GM21786 (cell line): ENCODE data around the gene C9orf78.

ENCODE experiments used
- ATAC-seq: cut with Tn5 transposase; IDR thresholded peaks from one replicate; pipeline ENCODE4 v1.9.1; 2021; ENCODE audit not compliant: unreplicated experiment

Gene C9orf78

DNA sequence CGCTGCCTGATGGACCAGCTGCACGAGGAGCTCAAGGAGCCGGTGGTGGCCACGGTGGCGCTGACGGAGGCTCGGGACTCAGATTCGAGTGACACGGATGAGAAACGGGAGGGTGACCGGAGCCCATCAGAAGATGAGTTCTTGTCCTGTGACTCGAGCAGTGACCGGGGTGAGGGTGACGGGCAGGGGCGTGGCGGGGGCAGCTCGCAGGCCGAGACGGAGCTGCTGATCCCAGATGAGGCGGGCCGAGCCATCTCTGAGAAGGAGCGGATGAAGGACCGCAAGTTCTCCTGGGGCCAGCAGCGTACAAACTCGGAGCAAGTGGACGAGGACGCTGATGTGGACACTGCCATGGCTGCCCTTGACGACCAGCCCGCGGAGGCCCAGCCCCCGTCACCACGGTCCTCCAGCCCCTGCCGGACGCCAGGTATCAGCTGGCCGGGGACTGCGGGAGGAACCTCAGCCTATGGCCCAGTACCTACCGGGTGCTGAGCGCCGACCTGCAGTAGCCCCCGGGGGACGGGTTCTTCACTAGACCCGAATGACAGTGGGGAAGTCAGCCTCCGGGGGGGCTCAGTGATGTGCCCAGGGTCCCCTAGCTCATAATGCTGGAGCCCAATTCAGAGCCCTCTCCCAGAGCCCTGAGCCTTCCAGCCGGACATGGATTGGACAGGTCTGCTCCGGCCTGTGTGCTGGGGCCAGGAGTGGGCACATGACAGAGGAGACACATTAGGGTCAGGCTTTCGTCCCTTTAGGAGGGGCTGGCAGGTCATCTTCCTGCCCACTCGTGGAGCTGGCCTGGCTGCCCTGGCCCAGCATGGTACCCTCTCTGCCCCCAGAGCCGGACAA lies 33.2 kb upstream of the C9orf78 start:
- no peak for ATAC-seq

- ATAC-seq, result no peak
These were observed 32.3 kb upstream of the C9orf78 start for GRCh38 chr9:129867136-129868022.

DNA sequence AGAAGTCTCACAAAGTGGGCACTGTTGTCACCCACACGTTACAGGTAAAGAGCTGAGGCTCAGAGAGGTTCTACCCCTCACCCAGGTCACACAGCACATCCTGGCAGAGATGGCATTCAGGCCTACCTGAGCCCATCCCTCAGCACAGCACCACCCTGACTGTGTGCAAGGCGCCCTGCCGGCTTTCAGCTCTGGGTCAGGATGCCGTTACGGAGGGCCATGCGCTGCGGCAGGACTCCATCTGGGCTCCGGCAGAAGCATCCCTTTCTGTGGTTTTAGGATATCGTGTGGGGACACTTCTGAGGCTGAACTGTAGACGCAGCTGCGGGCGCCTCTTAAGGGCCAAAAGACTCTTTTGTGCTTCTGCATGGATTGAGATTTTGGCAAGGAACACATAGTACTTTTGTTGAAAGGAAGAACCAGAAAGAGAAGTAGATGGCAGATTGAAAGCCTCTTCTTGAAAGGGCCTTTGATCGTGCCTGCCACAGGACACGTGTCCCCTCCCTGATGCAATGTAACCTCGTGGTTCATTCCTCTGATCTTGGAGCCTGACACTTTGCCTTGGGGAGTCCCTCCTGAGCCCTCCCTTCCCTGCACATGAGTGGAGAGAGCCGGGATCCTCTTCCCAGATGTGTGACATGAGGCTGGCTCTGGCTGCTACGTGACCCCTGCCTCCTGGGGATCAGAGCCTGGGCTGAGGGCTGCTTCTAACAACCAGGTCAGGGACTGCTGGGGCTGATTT lies 31.5 kb upstream of the C9orf78 start:
- no peak for ATAC-seq

GRCh38 chr9:129865668-129866320 lies 30.7 kb upstream of the C9orf78 start:
- no peak for ATAC-seq

DNA sequence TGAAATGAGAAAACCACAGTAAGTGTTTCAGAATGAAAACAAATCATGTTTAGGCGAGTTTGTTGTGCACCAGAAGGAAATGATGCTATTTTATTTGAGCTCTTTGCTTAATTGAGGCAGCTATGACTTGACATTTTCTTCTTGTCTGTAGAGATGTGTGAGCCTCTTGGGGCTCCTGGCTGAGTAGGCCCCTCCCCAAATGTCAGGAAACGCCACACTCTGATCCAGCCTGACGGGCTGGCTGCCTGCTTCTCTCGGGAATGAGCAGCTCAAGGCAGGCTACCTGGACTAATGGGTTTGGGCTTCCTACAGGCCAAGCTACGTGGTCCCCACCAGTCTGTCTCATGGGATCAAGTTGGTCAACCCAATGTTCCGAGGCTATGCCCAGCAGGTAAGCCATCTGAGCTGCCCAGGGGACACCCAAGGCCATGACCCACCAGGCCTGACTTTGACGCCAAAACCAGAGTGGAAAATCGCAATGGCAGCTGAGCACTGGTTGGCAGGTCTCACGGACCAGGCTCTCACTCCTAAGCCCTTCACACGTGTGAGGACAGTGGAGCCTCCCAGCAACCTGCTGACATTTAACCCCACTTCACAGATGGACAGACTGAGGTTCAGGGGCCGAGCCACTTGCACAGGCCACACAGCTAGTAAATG lies 30.0 kb upstream of the C9orf78 start:
- ATAC-seq, result no peak

GRCh38 chr9:129863059-129863690 lies 28.1 kb upstream of the C9orf78 start:
- no peak for ATAC-seq

GRCh38 chr9:129861447-129861827 lies 26.4 kb upstream of the C9orf78 start:
- no peak for ATAC-seq

- no peak for ATAC-seq
These were observed 25.8 kb upstream of the C9orf78 start for GRCh38 chr9:129860653-129861446.

DNA sequence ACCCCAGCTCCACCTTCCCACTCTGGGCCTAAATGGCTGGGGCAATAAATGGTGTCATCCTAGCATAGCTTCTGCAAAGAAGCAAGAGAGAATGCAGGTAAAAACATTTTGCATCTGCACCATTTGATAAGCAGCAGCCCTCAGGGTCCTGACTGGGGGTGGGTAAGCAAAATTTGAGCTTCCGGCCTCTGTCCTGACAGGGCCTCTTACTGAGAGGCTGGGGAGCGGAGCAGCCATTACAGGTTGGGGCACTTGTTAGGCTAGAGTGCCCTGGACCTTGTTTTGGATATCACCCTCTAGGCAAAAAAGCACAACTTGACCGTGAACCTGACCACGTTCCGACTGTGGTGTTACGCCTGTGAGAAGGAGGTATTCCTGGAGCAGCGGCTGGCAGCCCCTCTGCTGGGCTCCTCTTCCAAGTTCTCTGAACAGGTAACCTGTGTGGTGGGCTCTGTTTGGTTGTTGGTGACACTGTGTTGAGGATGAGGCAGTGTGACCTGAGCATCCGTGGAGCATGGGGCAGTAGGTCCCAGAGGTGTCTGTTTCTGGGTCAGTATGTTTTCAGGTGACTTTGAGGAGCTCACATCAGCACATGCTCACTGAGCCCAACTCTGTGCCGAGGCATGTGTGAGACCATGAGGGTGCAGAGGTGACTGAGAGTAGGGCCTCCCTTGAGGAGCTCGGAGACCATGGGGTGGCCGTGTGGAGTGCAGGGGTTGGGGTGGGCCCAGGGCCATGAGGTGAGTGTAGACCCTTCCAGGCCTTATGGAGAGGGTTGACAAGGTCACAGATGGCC lies 23.3 kb upstream of the C9orf78 start:
- ATAC-seq, result no peak

DNA sequence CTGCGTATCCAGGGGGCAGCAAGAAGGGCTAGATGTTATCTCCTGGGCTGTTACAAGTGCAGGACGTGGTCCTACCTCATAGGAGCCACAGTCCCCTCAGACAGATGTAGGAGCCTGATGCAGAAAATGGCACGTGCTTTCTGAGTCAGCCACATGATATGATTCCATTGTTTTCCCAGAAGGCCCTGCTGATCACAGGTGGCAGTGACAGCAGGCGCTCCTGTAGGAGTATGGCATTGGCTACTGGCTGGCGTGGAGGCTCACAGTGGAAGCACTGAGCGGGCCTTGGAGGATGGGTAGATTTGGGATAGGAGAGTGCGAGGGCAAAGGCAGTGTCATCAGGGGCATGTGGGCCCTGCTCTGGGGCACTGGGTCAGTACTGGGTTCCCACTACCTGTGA lies 22.1 kb upstream of the C9orf78 start:
- no peak for ATAC-seq

DNA sequence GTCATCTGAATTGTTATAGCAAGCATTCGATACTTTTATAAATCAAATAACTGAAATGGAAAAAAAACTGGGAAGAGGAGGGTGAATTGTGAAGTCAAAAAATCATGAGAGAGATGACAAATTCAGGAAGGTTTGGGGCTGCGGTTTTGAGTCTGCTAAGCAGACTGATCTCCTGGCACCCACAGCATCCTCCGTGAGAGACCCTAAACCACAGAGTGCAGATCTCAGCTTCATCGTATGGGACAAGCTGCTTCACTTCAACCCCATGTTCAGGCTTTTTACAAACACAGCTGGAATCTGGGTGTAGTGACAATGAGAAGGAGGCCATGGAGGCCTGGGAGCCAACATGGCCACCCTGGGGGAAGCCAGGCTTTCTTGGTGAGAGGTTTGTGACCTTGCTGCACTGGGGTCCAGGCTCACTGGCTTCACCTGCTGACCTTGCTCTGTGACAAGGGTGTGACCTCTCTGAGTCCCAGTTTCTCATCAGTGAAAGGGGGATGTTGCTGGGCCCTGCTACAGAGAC lies 19.6 kb upstream of the C9orf78 start:
- ATAC-seq, result no peak

DNA sequence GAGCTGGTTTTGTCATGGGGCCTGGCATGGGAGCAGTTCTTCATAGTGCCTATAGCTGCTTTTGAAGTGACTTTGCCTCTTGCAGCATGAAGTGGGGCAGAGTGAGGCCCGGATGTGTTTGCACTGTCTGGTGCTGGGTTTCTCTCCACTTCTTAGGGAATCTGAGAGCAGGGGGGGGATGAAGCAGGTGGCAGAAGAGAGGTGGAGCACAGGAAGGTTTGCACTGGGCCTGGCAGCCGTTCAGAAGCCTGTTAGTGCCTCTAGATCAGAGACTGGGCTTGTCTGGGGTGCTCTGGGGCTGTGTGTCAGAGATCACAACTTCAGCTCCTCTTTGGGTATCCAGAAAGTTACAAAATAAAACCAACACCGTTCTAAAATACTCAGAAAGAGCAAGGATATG lies 18.5 kb upstream of the C9orf78 start:
- ATAC-seq, result no peak

DNA sequence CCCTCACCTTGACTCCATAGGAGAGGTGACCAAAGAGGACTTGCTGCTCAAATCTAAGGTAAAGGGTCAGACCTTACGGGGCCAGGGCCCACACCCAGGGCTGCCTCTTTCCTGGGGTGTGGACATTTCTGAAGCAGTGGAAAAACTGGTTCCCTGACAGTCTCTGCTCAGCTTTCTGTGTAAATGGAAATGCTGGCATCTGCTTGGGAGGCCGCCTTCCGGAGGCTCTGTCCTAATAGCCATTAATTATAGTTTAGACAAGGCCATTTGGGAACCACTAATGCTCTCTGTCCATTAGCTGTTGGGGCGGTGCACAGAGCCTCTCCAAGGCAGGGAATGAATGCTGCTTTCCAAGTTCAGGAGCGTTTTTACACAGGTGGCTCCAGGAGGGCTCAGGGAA lies 17.5 kb upstream of the C9orf78 start:
- ATAC-seq, result no peak

- no peak for ATAC-seq
These were observed 16.7 kb upstream of the C9orf78 start for GRCh38 chr9:129851821-129852220.

GRCh38 chr9:129850821-129851550 lies 15.9 kb upstream of the C9orf78 start:
- no peak for ATAC-seq

- ATAC-seq, result no peak
These were observed 14.8 kb upstream of the C9orf78 start for GRCh38 chr9:129849901-129850300.

DNA sequence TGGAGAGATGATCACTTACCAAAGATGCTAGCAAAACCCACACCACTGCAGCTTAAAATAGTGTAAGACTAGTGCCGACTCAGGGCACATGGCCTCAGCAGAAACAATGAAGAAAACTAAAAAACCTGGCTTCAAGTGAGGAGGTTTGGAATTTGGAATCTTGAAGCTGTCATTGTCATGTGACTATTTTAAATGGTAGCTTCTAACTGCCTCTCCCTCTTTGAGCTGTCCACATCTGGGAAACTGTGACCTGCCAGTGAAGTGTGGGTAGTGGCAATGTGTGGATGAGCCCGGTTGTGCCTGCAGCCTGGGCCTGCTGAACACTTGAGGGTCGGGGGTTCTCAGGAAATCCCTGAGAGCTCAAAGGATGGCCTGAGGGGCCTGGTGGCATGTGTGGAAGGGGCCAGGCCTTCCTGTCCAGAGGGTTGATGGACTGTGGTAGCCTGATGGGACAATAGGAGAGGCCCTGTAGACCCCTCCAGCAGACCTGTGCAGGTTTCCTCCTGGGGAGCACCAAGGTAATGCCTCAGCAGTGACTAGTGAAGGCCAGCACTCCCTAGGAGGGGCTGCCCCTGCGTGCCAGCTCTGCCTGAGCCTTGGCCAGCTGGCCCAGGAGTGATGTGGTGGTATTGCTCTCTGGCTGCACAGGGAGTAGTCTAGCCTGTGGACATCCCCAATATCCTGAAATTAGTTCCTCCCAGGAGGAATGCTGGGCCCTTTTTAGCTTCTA lies 13.8 kb upstream of the C9orf78 start:
- ATAC-seq, result no peak
